OCI-LY1 (cell line): ENCODE data around the gene GET3.

Experiments
- H2AFZ ChIP-seq: fragments of 200-600 bp; sonication (generic), shearing (Covaris generic); 2 replicates; pipeline ENCODE4 v1.6.0; 2014; ENCODE audit warnings: antibody characterized with exemption, mild to moderate bottlenecking, low read length
- H3F3A ChIP-seq: fragments of 200-600 bp; sonication (generic), shearing (Covaris generic); 2 replicates; pipeline ENCODE4 v1.6.0; 2014; ENCODE audit warnings: mild to moderate bottlenecking, antibody characterized with exemption, low read length, moderate library complexity; ENCODE audit not compliant: insufficient read depth
- H3K27ac ChIP-seq: fragments of 200-600 bp; sonication (generic); 2 replicates; pipeline ENCODE4 v1.5.1; 2014; ENCODE audit warnings: low read length, mixed run types, mild to moderate bottlenecking, low read depth; ENCODE audit not compliant: poor library complexity, severe bottlenecking
- H3K27me3 ChIP-seq: fragments of 200-600 bp; sonication (generic); 2 replicates; pipeline ENCODE4 v1.6.0; 2014; ENCODE audit warnings: antibody characterized with exemption, mild to moderate bottlenecking, low read length, moderate library complexity; ENCODE audit not compliant: insufficient read depth
- H3K36me3 ChIP-seq: fragments of 200-600 bp; sonication (generic); 2 replicates; pipeline ENCODE4 v1.6.1; 2014; ENCODE audit warnings: mild to moderate bottlenecking, antibody characterized with exemption, low read length, moderate library complexity, mixed read lengths; ENCODE audit not compliant: insufficient read depth
- H3K4me1 ChIP-seq: fragments of 200-600 bp; sonication (generic); 2 replicates; pipeline ENCODE4 v1.5.1; 2014; ENCODE audit warnings: mild to moderate bottlenecking, low read length, moderate library complexity; ENCODE audit not compliant: insufficient read depth, severe bottlenecking
- H3K4me2 ChIP-seq: fragments of 200-600 bp; sonication (generic), shearing (Covaris generic); 2 replicates; pipeline ENCODE4 v1.6.1; 2014; ENCODE audit warnings: low read length
- H3K4me3 ChIP-seq: fragments of 200-600 bp; sonication (generic); 2 replicates; pipeline ENCODE4 v1.5.1; 2014; ENCODE audit warnings: low read length, low read depth, mild to moderate bottlenecking, mixed read lengths; ENCODE audit not compliant: poor library complexity, severe bottlenecking
- H3K79me2 ChIP-seq: fragments of 200-600 bp; shearing (Covaris generic); 2 replicates; pipeline ENCODE4 v1.6.1; 2016; ENCODE audit warnings: mixed run types, low read length, mixed read lengths; ENCODE audit not compliant: insufficient read depth
- H3K9ac ChIP-seq: fragments of 200-600 bp; sonication (generic), shearing (Covaris generic); 2 replicates; pipeline ENCODE4 v1.6.1; 2014; ENCODE audit warnings: mild to moderate bottlenecking, low read length, mixed read lengths
- H3K9me2 ChIP-seq: fragments of 200-600 bp; sonication (generic), shearing (Covaris generic); 2 replicates; pipeline ENCODE4 v1.6.1; 2014; ENCODE audit warnings: low read depth, mild to moderate bottlenecking, low read length, mixed read lengths
- H3K9me3 ChIP-seq: fragments of 200-600 bp; shearing (Covaris generic); 2 replicates; pipeline ENCODE4 v1.6.1; 2014; ENCODE audit warnings: low read length, mixed read lengths
- H4K20me1 ChIP-seq: fragments of 200-600 bp; sonication (generic), shearing (Covaris generic); 2 replicates; pipeline ENCODE4 v1.6.0; 2016; ENCODE audit warnings: mild to moderate bottlenecking, low read length; ENCODE audit not compliant: insufficient read depth
- EZH2 ChIP-seq: fragments of 200-600 bp; sonication (generic), shearing (Covaris generic); IDR thresholded peaks from 2 replicates; pipeline ENCODE4 v1.8.0; 2017; ENCODE audit warnings: borderline replicate concordance, mixed run types, mild to moderate bottlenecking, antibody characterized with exemption, low read length, moderate library complexity, mixed read lengths
- TF ChIP-seq, protein P1 (sequence below): fragments of 200-600 bp; sonication (generic), shearing (Covaris generic); IDR thresholded peaks from 2 replicates; pipeline ENCODE4 v1.5.1; 2017; ENCODE audit warnings: mild to moderate bottlenecking, antibody characterized with exemption, low read length, moderate library complexity, mixed read lengths

Gene GET3

DNA sequence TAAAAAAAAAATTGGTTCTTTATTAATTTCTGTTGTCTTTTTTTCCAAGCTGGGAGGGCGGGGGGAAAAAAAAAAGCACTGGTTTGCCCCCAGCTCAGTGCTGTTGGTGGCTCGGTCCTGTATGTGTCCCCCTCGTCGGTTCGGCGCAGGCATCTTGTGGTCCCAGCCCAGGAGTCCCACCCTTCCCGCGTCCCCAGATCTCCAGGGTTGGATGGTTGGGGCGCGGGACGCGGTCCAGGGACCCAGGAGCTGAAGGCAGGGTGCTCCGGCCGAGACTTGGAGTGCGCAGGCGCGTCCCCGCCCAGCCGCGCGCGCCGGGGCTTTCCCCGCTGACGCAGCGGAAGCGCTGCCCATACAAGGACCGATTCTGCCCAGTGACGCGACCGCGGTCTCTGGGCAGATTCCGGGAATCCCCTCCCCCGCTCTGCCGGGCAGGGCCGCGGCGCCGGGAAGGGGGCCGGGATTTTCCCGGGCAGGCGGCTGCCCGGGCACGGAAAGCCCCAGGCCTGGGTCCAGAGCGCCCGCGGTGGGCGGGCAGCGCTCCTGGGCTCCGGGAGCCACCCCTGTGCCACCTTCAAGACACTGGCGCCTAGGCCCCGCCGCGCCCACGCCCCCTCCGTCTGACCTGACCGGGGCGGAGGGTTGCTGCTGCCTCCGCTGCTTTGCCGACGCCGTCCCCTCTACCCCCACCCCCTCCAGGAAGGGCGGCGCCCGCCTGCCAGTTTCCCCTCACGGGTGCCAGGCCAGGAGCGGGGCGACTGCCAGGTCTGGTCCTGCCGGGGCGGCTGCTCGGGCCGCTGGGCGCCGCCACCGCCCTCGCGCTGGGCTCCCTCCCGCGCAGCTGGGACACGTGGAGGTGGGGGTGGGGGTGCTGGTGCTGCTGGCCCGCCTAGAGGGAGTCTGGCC lies 56.2 kb downstream of the GET3 start:
- H3F3A ChIP-seq, result no peaks in the 10 kb centered on the region
- H3K9ac ChIP-seq, result peak overlapping the region; percentile 77
- peak overlapping the region; percentile 87 for H3K27ac ChIP-seq
- H3K9me2 ChIP-seq, result no peaks in the 10 kb centered on the region
- no peak overlapping the region for H2AFZ ChIP-seq
- no peaks in the 10 kb centered on the region for H4K20me1 ChIP-seq
- no peaks in the 10 kb centered on the region for H3K9me3 ChIP-seq
- H3K79me2 ChIP-seq, result no peaks in the 10 kb centered on the region
- peaks cover 38% of the 10 kb centered on the region for H3K4me1 ChIP-seq
- TF ChIP-seq EZH2, result no peak
- H3K36me3 ChIP-seq, result peaks cover 1% of the 10 kb centered on the region; the same call in 1 of the 2 replicates
- H3K4me3 ChIP-seq, result peak overlapping the region; percentile 76
- H3K4me2 ChIP-seq, result peak overlapping the region; percentile 77
- H3K27me3 ChIP-seq, result no peaks in the 10 kb centered on the region

GRCh38 chr19:12794196-12794941 lies 57.1 kb downstream of the GET3 start:
- Histone ChIP-seq H3K79me2 (no peaks in the 10 kb centered on the region), H3K36me3 (peaks cover 4% of the 10 kb centered on the region; the same call in 1 of the 2 replicates), H3K9me2 (no peaks in the 10 kb centered on the region), H3K27me3 (no peaks in the 10 kb centered on the region), H3K27ac (peak overlapping the region; percentile 42), H3K4me1 (peaks cover 30% of the 10 kb centered on the region), H3K4me3 (peak overlapping the region; percentile 76), H3K9me3 (no peaks in the 10 kb centered on the region), H2AFZ (no peak overlapping the region), H3F3A (no peaks in the 10 kb centered on the region), H3K9ac (peak overlapping the region; percentile 77), H3K4me2 (peak overlapping the region; percentile 77), H4K20me1 (no peaks in the 10 kb centered on the region)
- TF ChIP-seq, protein P1, sequence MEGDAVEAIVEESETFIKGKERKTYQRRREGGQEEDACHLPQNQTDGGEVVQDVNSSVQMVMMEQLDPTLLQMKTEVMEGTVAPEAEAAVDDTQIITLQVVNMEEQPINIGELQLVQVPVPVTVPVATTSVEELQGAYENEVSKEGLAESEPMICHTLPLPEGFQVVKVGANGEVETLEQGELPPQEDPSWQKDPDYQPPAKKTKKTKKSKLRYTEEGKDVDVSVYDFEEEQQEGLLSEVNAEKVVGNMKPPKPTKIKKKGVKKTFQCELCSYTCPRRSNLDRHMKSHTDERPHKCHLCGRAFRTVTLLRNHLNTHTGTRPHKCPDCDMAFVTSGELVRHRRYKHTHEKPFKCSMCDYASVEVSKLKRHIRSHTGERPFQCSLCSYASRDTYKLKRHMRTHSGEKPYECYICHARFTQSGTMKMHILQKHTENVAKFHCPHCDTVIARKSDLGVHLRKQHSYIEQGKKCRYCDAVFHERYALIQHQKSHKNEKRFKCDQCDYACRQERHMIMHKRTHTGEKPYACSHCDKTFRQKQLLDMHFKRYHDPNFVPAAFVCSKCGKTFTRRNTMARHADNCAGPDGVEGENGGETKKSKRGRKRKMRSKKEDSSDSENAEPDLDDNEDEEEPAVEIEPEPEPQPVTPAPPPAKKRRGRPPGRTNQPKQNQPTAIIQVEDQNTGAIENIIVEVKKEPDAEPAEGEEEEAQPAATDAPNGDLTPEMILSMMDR, result no peak
- no peak for TF ChIP-seq EZH2

GRCh38 chr19:12794971-12795381 lies 57.7 kb downstream of the GET3 start:
- no peak overlapping the region for H2AFZ ChIP-seq
- no peaks in the 10 kb centered on the region for H3K9me3 ChIP-seq
- no peaks in the 10 kb centered on the region for H3K9me2 ChIP-seq
- H3K36me3 ChIP-seq, result peaks cover 9% of the 10 kb centered on the region; the same call in 1 of the 2 replicates
- H3K4me2 ChIP-seq, result no peak overlapping the region
- H4K20me1 ChIP-seq, result no peaks in the 10 kb centered on the region
- peaks cover 32% of the 10 kb centered on the region for H3K4me1 ChIP-seq
- no peaks in the 10 kb centered on the region for H3K27me3 ChIP-seq
- no peak overlapping the region for H3K9ac ChIP-seq
- H3K4me3 ChIP-seq, result no peak overlapping the region
- H3K79me2 ChIP-seq, result no peaks in the 10 kb centered on the region
- peak overlapping the region; percentile 42 for H3K27ac ChIP-seq
- no peaks in the 10 kb centered on the region for H3F3A ChIP-seq
- no peak for TF ChIP-seq EZH2
- TF ChIP-seq, protein P1, result no peak
